ENCODE results near the gene AGBL1. TPM values are rescaled to one million over a fixed set of nuclear protein-coding genes. Genes with fewer than 3 reads are reported as not detected.

AGBL1 gene
- total RNA-seq, 1 donor from 2014 or later = 5.5 TPM

DNA sequence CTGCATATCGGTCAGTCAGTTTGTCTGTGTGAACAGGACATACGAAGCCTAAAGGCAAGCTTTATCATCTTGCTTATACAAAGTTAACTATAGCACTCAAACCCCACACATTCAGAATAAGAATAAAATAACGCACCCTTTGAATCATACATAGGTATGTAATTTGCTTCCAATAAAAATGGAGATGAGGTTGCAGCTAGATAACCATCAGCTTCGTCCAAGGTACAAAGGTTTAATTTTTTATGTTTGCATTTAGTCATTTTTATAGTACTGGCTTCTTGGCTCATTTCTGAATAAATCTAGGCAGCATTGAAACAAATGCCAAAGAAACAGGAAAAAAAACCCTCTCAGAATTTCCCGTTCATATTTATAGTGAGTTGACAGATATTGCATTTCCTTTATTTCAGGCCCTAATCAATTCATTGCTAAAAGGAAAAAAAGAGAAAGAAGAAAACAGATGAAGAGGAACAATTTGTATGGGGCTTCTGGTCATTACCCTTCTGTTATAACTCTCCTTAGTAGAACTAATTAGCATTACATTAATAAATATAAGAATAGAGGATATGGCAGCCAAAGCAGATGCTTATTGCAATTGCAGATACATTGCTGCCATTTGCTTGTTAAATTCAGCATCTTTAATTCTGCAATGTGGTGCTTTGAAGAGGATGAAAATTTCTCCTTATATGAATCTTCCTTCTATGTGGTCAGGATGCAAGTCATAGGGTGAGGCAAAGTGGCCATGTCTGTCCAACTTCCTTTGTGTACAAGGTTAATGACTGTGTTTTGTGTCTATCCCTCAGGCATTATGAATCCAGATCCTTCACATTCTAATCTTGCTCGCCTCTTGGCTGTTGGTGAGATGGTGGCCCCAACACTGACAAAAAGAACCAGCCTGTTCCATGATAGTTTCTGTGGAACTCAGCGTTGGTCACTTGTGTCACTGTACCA, 550.0 kb downstream of the AGBL1 start:
- Histone ChIP-seq H3K4me2 (no peak overlapping the region), H2AFZ (replicated peaks) (no peak overlapping the region), H3K27me3 (no peaks in the 10 kb centered on the region), H3K4me1 (no peaks in the 10 kb centered on the region), H3F3A (ENCODE audit: low read depth) (no peaks in the 10 kb centered on the region), H3K9me3 (ENCODE audit: low read depth) (no peaks in the 10 kb centered on the region), H3K79me2 (ENCODE audit: low read depth) (no peaks in the 10 kb centered on the region), H3K4me3 (no peak overlapping the region), H3K9ac (no peak overlapping the region), H4K20me1 (ENCODE audit: low read depth) (no peaks in the 10 kb centered on the region), H3K36me3 (no peaks in the 10 kb centered on the region), H3K27ac (no peak overlapping the region)
- no peaks in the 10 kb centered on the region for H3K27me3 Mint-ChIP-seq (ENCODE audit: insufficient read depth, low read depth)
- TF ChIP-seq, protein P1, sequence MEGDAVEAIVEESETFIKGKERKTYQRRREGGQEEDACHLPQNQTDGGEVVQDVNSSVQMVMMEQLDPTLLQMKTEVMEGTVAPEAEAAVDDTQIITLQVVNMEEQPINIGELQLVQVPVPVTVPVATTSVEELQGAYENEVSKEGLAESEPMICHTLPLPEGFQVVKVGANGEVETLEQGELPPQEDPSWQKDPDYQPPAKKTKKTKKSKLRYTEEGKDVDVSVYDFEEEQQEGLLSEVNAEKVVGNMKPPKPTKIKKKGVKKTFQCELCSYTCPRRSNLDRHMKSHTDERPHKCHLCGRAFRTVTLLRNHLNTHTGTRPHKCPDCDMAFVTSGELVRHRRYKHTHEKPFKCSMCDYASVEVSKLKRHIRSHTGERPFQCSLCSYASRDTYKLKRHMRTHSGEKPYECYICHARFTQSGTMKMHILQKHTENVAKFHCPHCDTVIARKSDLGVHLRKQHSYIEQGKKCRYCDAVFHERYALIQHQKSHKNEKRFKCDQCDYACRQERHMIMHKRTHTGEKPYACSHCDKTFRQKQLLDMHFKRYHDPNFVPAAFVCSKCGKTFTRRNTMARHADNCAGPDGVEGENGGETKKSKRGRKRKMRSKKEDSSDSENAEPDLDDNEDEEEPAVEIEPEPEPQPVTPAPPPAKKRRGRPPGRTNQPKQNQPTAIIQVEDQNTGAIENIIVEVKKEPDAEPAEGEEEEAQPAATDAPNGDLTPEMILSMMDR (IDR thresholded peaks at IDR 0.05) = no peak
- TF ChIP-seq EZH2phosphoT487 (IDR thresholded peaks at IDR 0.05) (no peak), EZH2 (IDR thresholded peaks at IDR 0.05) (no peak)
- DNase-seq (ENCODE audit: low spot score) = no peak
- H3K4me1 Mint-ChIP-seq = peaks cover 5% of the 10 kb centered on the region
- no peak overlapping the region for H3K27ac Mint-ChIP-seq
- no peak overlapping the region for H3K4me3 Mint-ChIP-seq
- H3K9me3 Mint-ChIP-seq = no peaks in the 10 kb centered on the region
- no peaks in the 10 kb centered on the region for H3K36me3 Mint-ChIP-seq

DNA sequence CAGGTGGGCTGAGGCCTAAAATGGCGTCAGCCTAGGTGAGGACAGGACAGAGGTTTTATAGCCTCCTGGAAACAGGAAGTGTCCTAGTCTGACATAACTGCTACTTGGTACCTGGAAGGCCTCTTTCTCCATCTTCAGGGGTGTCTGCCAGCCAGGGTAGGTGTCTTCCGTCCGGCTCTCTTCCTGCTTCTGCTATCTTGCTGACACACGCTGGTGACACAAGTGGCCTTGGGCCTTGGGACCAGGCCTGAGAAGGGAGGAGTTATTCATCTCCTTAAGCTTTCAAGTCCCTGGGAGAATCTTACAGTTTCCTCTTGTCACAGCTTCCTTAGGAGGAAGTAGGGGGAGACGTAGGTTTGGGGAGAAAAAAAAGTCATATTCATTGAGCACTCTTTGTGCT, 551.3 kb downstream of the AGBL1 start:
- no peaks in the 10 kb centered on the region for H3K4me1 ChIP-seq
- Mint-ChIP-seq H3K9me3 (no peaks in the 10 kb centered on the region), H3K36me3 (no peaks in the 10 kb centered on the region), H3K4me1 (no peaks in the 10 kb centered on the region), H3K27me3 (ENCODE audit: insufficient read depth, low read depth) (no peaks in the 10 kb centered on the region), H3K4me3 (no peak overlapping the region), H3K27ac (no peak overlapping the region)
- no peaks in the 10 kb centered on the region for H3K36me3 ChIP-seq
- no peak overlapping the region for H3K4me3 ChIP-seq
- H3K9me3 ChIP-seq (ENCODE audit: low read depth) = no peaks in the 10 kb centered on the region
- no peak for TF ChIP-seq EZH2 (IDR thresholded peaks at IDR 0.05)
- TF ChIP-seq, protein P1 (IDR thresholded peaks at IDR 0.05) = no peak
- no peak for TF ChIP-seq EZH2phosphoT487 (IDR thresholded peaks at IDR 0.05)
- no peaks in the 10 kb centered on the region for H3F3A ChIP-seq (ENCODE audit: low read depth)
- H3K9ac ChIP-seq = no peak overlapping the region
- H4K20me1 ChIP-seq (ENCODE audit: low read depth) = no peaks in the 10 kb centered on the region
- no peak overlapping the region for H3K27ac ChIP-seq
- no peaks in the 10 kb centered on the region for H3K27me3 ChIP-seq
- no peak overlapping the region for H2AFZ ChIP-seq (replicated peaks)
- H3K4me2 ChIP-seq = no peak overlapping the region
- no peaks in the 10 kb centered on the region for H3K79me2 ChIP-seq (ENCODE audit: low read depth)
- DNase-seq (ENCODE audit: low spot score) = no peak

DNA sequence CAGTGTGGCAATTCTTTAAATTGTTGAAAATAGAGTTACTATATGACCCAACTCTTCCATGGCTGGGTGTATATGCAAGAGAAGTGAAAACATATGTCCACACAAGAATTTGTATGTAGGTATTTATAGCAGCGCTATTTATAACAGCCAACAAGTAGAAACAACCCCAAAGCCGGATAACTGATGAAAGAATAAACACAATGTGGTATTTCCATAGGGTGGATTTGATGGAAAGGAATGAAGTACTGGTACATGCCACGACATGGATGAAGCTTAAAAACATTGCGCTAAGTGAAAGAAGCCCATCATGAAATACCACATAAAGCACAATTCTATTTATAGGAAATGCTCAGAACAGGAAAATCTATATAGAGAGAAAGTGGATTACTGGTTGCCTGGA, 554.5 kb downstream of the AGBL1 start:
- Histone ChIP-seq H3K4me2 (no peak overlapping the region), H3K36me3 (no peaks in the 10 kb centered on the region), H3K9me3 (ENCODE audit: low read depth) (no peaks in the 10 kb centered on the region), H3K4me1 (no peaks in the 10 kb centered on the region), H3K4me3 (no peak overlapping the region), H3K9ac (no peak overlapping the region), H4K20me1 (ENCODE audit: low read depth) (no peaks in the 10 kb centered on the region), H3K27ac (no peak overlapping the region), H2AFZ (replicated peaks) (no peak overlapping the region), H3F3A (ENCODE audit: low read depth) (no peaks in the 10 kb centered on the region), H3K27me3 (no peaks in the 10 kb centered on the region), H3K79me2 (ENCODE audit: low read depth) (no peaks in the 10 kb centered on the region)
- Mint-ChIP-seq H3K27ac (no peak overlapping the region), H3K4me1 (no peaks in the 10 kb centered on the region), H3K27me3 (ENCODE audit: insufficient read depth, low read depth) (peaks cover 3% of the 10 kb centered on the region), H3K36me3 (no peaks in the 10 kb centered on the region), H3K9me3 (no peaks in the 10 kb centered on the region), H3K4me3 (no peak overlapping the region)
- no peak for DNase-seq (ENCODE audit: low spot score)
- no peak for TF ChIP-seq EZH2phosphoT487 (IDR thresholded peaks at IDR 0.05)
- no peak for TF ChIP-seq EZH2 (IDR thresholded peaks at IDR 0.05)
- TF ChIP-seq, protein P1 (IDR thresholded peaks at IDR 0.05) = no peak

All from neural progenitor cell (in vitro differentiated cells).